HG03342 (cell line): Measurements from ENCODE around the gene TSPAN5.

Experiments used
- ATAC-seq: cut with Tn5 transposase; IDR thresholded peaks from one replicate; pipeline ENCODE4 v1.9.1; 2021; ENCODE audit warnings: mild to moderate bottlenecking, moderate library complexity; ENCODE audit not compliant: unreplicated experiment

The TSPAN5 gene

GRCh38 chr4:98673978-98674377, 15.6 kb upstream of the TSPAN5 start:
- no peak for ATAC-seq

- ATAC-seq, result no peak
These were observed 14.9 kb upstream of the TSPAN5 start for GRCh38 chr4:98673288-98673644.

DNA sequence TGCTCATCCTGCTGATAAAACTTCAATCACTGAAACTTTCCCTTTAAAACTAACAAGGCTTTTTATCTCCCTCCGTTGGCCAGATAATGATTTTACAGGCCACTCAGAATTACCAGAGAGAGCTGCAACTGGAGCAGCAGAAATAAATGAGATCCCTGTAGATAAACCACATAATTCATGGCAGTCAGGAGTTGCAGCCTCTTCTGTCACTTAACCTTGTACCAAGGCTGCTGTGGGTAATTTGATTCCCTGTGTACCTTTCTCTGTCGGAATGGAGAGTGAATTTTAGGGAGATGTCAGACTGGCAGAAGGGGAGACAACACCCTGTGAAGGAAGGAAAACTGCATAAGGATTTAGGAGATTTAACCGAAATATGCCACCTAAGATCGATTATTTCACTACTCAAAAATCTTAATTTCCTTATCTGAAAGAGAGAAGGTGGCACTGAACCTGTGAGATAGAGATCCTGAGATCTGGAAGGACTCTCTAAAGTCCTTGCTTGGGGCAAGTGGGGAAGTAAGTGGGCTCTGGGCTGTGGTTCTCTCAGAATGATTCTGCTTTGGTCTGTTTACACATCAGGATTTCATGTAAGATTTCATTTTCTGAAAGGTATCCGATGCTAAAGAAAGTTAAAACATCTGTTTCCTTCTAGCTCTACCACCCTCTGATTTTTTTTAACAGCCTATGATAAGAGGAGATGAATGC, 14.3 kb upstream of the TSPAN5 start:
- no peak for ATAC-seq

GRCh38 chr4:98671131-98671530, 12.7 kb upstream of the TSPAN5 start:
- no peak for ATAC-seq

- ATAC-seq, result no peak
These were observed 11.8 kb upstream of the TSPAN5 start for GRCh38 chr4:98670186-98670585.

DNA sequence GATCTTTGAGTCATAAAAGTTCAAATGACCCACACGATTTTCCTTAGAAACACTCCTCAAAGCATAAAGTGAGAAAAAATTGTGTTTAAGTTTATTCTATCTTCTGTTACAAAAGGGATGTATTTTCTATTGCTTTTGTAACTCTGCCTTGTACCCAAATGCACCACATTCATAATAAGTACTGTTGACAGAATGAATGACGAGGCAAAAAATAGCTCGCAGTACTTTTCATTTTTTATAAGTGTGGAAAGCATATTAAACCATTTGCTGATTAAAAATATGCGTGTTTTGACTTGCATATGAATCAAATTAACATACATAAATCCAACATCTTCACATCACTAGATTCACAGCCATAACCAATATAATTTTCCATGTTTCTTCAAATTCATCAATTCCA, 11.2 kb upstream of the TSPAN5 start:
- no peak for ATAC-seq

- no peak for ATAC-seq
These were observed 6.5 kb upstream of the TSPAN5 start for GRCh38 chr4:98664959-98665358.

DNA sequence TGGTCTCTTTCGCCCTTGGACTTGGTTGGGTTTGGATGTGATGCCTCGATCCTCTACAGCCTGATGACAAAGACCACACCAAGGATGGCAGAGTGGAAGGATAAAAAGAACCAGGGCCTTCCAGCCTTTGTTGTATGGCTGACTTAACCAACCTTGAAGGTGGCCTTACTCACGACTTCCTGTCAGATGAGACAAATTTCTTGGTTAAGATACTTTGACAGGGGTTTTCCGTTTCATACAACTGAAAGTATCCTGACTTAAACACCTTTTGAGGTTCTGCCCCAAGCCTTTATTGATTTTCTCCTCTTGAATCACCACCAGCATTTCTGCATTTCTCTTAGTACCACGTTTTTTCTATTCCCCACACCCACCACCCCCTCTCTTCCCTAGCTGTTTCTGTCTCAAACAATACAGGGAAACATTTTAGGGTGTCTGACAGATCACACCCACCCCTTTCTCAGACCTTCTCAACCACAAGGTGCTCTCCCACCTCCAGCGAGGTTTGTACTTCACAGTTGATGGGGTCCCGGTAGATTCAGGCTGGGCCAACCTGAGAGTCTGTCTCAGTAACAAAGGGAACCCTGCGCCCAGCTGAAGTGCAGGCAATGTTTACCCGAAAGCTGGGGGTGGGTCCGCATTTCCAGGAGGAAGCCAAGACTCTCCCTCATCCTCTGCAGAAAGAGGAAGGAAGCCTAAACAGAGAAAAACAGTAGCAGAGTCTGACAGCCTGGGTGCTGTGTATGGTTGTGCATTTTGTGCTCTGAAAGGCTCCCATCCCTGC, 5.0 kb upstream of the TSPAN5 start:
- ATAC-seq, result peak; percentile 79

- peak; percentile 12 for ATAC-seq
These were observed 4.3 kb upstream of the TSPAN5 start for GRCh38 chr4:98662626-98663225.

- no peak for ATAC-seq
These were observed 3.6 kb upstream of the TSPAN5 start for GRCh38 chr4:98662055-98662453.

DNA sequence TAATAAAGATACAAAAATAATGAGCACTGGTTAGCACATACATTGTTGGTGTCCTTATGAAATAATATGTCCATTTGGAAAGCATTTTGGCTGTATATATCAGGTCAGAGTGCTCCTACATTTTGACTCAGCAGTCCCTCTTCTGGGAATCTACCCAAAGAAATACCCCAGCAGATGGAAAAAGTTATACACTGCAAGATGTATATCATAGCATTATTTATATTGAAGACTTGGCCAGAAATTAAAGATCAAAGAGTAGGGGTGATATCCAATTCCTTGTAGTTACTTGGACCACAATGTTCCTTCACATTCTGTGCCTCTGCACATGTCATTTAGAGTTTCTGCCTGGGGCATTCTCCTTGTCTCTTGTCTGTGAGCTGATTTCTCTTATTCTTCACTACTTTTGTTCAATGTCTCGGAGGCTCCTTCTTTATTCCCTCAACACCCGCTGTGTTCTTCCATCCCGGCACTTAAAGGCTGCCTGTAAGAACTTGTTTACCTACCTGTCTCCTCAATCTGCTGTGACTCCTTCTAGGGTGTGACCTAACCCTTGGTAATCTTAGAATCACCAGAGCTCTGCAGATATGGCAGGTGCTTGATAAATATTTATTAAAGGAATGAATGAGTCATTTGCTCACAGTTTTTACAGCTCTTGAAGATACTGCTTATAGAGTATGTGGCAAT, 3.1 kb upstream of the TSPAN5 start:
- ATAC-seq, result no peak

DNA sequence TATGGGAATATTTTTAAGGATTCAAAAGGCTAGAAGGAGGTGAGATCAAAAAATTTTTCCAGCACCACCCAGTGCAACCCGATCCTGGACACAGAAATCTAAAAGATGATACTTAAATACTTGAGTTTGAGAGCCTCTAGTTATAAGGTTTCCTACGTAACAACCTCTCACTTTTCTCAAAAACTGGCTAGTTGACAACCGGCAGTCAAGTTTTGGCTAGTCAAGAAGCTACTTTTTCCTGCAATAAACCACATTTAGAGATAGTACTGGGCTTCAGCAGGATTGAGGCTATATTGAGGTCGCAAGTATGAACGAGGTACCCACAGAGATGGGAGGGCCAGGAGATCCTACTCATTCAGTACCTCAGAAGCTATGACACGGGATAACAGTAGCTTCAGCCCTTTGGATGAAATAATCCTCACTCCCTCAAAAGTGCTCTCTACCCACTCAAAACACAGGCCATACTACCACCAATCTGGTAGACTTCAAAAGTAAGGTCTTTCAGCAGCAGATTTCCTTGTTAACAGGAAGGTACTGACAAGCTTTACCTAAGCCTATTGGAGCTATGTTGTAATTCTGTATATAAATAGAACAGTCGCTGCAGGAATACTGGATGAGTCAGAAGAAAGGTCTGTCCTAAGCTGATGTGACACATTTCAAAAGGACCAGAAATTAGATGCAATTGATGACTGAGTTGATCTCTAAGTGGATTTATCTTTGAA, 1.5 kb upstream of the TSPAN5 start:
- no peak for ATAC-seq

- ATAC-seq, result no peak
These were observed 738 bp upstream of the TSPAN5 start for GRCh38 chr4:98659106-98659592.

DNA sequence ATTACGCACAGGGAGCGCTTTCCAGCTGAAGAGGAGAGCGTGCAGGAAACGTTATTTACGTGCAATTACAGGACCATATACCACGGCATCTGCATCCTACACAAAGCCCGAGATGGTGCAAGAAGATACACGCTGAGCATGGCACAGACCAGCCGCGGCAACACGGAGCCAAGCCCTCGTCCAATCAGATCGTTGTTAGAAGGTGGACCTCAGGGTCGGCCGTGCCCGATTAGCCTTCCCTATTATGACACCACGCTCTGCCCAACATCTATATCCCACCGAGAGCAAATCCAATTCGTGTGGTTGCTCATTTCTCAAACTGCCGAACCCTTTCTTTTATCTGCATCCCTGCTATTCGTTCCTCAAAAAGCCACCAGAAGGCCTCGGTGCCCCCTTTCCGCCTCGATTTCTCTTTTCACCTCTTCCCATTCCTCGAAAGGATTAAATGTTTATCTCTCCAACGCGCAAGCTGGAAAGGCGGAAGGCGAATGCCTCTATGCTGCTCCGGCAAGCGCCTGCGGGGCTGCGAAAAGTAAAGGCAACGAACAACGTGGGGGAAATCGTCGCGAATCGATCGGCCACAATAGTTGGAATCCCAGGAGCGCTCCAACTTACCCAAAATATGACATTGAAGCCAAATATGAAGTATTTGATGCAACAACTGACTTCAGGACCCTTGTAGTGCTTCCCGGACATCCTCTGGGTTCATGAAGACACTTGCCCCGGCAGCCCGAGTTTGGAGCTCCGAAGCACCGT, 702 bp downstream of the TSPAN5 start:
- ATAC-seq, result no peak

- no peak for ATAC-seq
These were observed 1.5 kb downstream of the TSPAN5 start for GRCh38 chr4:98656886-98657285.

- no peak for ATAC-seq
These were observed 2.0 kb downstream of the TSPAN5 start for GRCh38 chr4:98656443-98656842.

DNA sequence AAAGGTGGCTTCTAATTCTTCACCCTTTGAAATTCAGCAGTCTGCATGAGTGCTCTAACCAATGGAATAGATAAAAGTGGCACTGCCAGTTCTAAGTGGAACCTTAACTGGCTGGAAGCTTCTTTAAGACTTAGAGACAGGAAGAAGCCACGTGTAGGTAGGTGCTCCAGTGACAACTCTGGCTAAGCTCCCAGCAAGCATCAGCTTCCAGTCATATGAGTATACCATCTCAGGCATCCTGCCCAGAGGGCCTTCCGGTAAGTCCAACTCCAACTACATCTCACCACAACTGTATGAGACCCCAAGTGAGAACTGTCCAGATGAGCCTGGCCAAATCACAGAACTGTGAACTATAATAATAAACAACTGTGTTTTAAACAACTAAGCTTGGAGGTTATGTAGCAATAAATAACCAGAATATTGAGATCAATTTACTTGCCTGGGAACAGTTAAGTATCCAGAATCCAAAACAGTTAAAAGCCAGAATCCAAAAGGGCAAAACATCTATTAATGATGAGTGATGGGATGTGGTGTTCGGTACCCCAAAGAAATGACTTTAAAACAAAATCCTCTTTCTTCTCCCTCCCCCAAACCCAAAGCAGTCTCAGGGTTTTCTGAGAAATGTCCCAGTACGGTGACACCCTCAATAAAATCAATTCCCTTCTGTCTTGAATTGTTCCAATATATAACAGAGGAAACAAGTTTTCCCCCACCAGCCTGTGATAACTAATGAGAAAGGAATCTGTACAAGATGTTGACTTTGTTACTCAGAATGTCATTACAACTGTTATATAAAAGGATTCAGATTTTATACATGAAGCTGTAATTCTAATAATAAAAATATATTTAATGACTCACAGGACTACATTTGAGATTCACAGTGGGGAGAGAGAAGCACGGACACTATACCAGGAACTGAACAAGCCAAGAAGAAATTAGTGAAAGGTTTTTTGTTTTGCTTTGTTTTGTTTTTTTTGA, 4.2 kb downstream of the TSPAN5 start:
- no peak for ATAC-seq

- ATAC-seq, result no peak
These were observed 5.4 kb downstream of the TSPAN5 start for GRCh38 chr4:98652996-98653395.

DNA sequence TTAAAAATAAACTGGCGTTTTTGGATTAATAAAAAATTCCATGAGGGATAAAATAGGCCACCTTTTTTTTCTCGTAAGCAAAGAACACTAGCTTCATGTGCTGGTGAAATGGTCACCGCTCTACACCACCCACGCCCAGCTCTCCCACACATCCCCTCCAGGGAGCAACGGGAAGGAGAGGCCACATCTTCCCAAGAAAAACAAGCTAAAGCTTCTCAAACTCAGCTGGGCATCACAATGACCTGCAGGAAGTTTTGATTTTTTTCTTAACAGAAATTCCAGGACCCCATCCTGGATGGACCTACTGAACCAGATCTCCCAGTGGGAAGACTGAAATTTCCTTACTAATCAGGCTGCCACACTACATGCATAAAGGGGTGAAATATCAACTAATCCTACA, 9.8 kb downstream of the TSPAN5 start:
- ATAC-seq, result no peak
